ENCODE data around the gene CYCS. TPM values are rescaled to one million over a fixed set of nuclear protein-coding genes. Genes with fewer than 3 reads are reported as not detected.

The CYCS gene
- total and polyA plus RNA-seq, 10 of the 15 experiments (the other 5 are each of a cell fraction or from before 2014, with no cell fraction given): 113 to 952 (median 356) TPM

DNA sequence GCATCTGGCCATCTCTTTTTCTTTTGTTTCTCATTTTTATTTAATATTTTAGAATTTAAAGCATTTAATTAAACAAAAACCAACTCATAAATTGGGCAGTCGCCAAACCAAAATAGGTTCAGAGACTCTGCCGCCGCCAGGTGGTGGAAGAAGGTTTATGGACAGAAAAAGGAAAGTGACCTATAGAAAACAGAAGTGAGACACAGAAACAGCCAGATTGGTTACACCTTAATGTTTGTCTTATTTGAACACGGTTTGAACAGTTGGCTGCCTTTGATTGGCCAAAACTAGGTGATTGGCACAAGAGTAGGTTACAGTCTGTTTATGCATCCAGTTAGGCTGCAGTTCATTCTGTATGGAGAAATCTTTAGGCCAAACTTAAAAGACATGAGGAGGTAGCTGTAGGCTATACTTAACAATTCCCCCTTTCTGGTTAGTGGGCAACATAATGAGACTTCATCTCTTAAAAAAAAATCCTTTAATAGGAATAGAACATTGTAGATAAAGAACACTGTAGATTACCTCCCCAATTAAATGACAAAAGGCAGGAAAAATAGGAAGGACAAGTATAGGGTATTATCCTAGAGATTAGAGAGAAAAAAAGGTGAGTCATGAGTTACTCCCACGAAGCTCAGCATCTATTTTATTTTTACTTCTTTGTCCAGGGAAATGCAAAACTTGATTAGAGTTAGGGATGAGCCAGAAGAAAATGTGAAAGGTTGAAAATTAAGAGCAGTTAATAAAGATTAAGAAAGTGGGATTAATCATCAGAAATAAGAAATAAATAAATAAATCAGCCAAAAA is 23.9 kb upstream of the CYCS start (continued):
- no peak for TF ChIP-seq ZNF592 (IDR thresholded peaks at IDR 0.05)
- TF ChIP-seq IKZF1 (conservative IDR thresholded peaks at IDR 0.05): no peak
- TF ChIP-seq TCF12 (IDR thresholded peaks at IDR 0.05; ENCODE audit: low read depth, low read length): no peak
- TF ChIP-seq RFX5 (IDR thresholded peaks at IDR 0.05; ENCODE audit: low read depth, low read length): no peak
- no peak for TF ChIP-seq SREBF2 (IDR thresholded peaks at IDR 0.05; ENCODE audit: low read length)

GRCh38 chr7:25143763-25144162 is 18.7 kb upstream of the CYCS start:
- Histone ChIP-seq H2AFZ (ENCODE audit: control insufficient read depth, low read depth, low read length) (no peak overlapping the region), H3K9ac (ENCODE audit: control insufficient read depth, insufficient read depth, low read length) (no peak overlapping the region), H3K4me3 (no peak overlapping the region), H3K27ac (ENCODE audit: control insufficient read depth, insufficient read depth) (no peak overlapping the region), H3K4me2 (ENCODE audit: control insufficient read depth, insufficient read depth) (no peak overlapping the region), H4K20me1 (ENCODE audit: control insufficient read depth, insufficient read depth) (no peaks in the 10 kb centered on the region), H3K79me2 (ENCODE audit: control insufficient read depth, insufficient read depth, low read length) (no peaks in the 10 kb centered on the region), H3K9me3 (replicated peaks; ENCODE audit: control insufficient read depth, insufficient read depth, low read length) (no peaks in the 10 kb centered on the region), H3K4me1 (ENCODE audit: control insufficient read depth, insufficient read depth, low read length) (no peaks in the 10 kb centered on the region), H3K27me3 (replicated peaks in 1 of 2; ENCODE audit: control insufficient read depth in 2 of 2, insufficient read depth in 2 of 2, low read length in 1 of 2) (no peaks in the 10 kb centered on the region), H3K36me3 (ENCODE audit: control insufficient read depth in 2 of 2, insufficient read depth in 2 of 2, low read length in 1 of 2) (no peaks in the 10 kb centered on the region)
- no TSS peak for BruUV-seq (replicated peaks)
- intact Hi-C loops (cut with micrococcal nuclease; ENCODE audit: unreplicated experiment): no loop called here
- FAIRE-seq: no peak
- no peak for DNase-seq (ENCODE audit: low read depth, low spot score)
- no peak for TF ChIP-seq RUNX3 (IDR thresholded peaks at IDR 0.05; ENCODE audit: low read length)
- ChIA-PET POLR2A (interaction anchor here (0.7 kb wide), 2 partner anchors 35 to 627 kb away, joined by 4 to 6 read pairs; no protein-coding TSS in a partner anchor), RAD21 (ENCODE audit: unreplicated experiment) (no interaction called here), CTCF (interaction anchor here (0.5 to 3.7 kb wide), 3 partner anchors 42 to 50 kb away, joined by 3 to 13 read pairs (median 4); no protein-coding TSS in a partner anchor), SMC1A (ENCODE audit: uncharacterized antibody, unreplicated experiment) (interaction anchor here (0.7 kb wide), 1 partner anchor 54 kb away, joined by 3 read pairs; no protein-coding TSS in a partner anchor)
- in situ Hi-C loops (cut with MboI): no loop called here
- ATAC-seq: no peak
- 86% methylated on average over 2 of the region's 2 CpGs for WGBS (ENCODE audit: insufficient coverage, insufficient replicate concordance, low lambda C conversion rate, missing lambda C conversion rate)
